ENCODE results near the gene TTC38.

TTC38 gene

GRCh38 chr22:46267431-46268279 lies at the start of gene TTC38:
Gene TTC38 (plus strand): TSS chr22:46268008. CDS start chr22:46268040, 32 bp downstream.
- DNase-seq: peak in 1 of 2 experiments; percentile 27

DNA sequence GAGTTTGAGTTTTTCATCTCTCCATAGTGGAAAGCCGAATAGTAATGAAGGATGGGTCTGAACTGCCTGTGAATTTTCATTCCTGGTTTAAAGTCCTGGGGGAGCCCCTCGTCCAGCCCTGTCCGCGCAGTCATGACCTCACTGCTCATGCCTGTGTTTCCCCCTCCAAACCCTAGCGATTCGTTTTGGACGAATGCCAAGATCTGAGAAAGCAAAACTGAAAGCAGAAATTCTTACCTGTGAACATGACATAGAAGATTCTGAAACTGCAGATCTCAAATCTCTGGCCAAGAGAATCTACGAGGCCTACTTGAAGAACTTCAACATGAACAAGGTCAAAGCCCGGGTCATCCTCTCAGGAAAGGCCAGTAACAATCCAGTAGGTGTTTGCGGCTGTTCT lies 48.2 kb upstream of the TTC38 start:
- no peak for DNase-seq

DNA sequence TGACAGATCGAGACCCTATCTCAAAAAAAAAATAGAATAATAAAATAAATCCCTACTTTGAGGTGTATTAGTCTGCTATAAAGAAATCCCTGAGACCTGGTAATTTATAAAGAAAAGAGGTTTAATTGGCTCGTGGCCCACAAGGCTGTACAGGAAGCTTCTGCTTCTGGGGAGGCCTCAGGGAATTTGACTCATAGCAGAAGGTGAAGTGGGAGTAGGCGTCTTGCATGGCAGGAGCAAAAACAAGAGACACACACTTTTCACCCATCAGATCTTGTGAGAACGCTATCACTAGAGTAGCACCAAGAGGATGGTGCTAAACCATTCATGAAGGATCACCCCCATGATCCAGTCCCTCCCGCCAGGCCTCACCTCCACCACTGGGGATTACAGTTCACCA lies 46.9 kb upstream of the TTC38 start:
- DNase-seq: no peak

DNA sequence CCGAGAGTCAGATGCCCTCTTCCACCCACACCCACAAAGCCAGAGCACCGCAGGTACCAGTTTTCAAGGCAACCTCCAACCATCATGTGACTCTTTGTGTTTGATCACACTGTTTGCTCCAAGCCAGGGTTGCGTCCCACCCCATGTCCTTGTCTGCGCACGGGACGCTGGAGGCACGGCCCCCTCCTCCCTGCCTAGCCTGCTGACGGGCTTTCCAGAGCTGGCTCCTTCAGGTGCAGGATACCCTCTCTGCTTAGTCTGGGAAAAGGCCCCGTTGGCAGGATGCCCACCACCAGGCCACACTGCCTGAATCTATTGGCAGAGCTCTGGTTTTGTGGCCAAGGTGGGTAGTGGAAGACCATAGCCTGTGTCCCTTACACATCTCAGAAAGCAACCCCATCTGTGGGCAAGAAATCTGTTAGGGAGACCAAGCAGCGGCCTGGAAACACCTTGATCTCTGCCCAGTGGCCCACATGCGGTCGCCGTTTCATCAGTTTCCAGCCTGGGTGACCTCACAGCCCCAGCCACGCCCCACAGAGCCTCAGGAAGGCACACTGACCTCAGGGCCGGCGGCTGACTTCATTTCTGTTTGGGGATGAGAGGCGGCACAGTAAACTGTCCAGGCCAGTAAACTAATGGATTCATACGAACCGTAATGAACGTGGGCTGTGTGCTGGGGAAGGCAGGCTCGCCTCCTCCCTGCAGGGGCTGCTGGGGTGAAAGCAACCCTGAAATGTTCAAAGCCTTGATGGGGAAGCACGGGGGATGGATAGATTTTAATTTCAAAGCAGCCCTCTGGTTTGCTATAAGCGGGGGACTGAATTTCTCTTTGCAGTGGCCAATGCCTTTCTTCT lies 43.5 kb upstream of the TTC38 start:
- DNase-seq: no peak

- DNase-seq: no peak
Measured at GRCh38 chr22:46224898-46225290, 42.9 kb upstream of the TTC38 start.

DNA sequence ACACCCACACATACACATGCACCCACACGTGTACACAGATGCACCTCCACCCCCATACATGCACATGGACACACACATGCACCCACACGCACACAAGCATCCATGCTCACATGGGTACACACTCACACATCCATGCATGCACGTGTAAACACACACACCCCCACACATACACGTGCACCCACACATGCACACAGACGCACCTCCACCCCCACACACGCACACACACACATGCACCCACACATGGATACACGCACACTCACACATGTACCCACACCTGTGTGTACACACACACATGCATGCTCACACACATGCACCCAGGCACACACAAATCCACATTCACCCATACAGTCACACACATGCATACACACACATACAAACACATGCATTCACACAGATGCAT lies 42.2 kb upstream of the TTC38 start:
- no peak for DNase-seq

- no peak for DNase-seq
Measured at GRCh38 chr22:46226577-46226976, 41.2 kb upstream of the TTC38 start.

DNA sequence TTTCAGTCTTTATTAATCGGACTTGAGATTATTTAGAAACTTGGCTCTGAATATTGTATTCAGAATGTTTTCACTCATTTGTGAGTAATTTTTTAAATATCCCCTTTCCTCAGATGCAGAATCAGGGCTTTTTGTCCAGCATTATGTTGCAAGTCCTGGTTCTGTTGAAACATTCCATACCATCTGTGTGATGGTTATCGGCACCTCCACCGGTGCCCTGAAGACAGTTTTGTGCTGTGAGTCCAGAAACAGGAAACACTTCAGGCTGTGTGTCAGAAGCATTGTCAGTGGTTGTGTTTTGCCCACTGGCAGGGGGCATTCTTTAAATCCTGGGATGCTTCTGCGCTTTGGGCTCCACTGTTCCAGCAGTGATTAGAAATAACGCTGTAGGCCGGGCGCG lies 38.1 kb upstream of the TTC38 start:
- DNase-seq: no peak

GRCh38 chr22:46230262-46230901 lies 37.4 kb upstream of the TTC38 start:
- DNase-seq: no peak

- peak in 1 of 2 experiments; percentile 19 for DNase-seq
Measured at GRCh38 chr22:46233231-46233630, 34.6 kb upstream of the TTC38 start.

- DNase-seq: no peak
Measured at GRCh38 chr22:46234969-46235368, 32.8 kb upstream of the TTC38 start.

- DNase-seq: no peak
Measured at GRCh38 chr22:46237453-46238124, 30.2 kb upstream of the TTC38 start.

GRCh38 chr22:46238541-46238940 lies 29.3 kb upstream of the TTC38 start:
- no peak for DNase-seq

GRCh38 chr22:46239261-46240048 lies 28.4 kb upstream of the TTC38 start:
- no peak for DNase-seq

DNA sequence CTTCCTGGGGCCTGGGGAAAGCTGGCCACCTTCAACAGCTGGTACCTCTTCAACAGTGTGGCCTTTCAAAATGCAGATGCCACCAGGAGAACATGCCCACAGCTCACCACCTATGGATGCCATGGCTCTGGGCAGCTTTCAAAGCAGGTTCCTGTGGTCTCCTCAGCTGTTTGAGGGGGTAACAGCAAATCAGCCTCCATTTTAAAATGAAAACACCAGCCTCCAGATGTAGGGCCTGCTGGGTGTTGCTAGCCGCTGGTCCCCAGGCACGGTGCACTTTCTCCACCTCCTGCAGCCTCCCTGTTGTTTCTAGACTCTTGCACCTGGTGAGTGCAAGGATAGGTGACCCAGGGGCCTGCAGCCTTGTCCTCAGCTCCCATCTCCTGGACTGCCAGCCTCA lies 27.7 kb upstream of the TTC38 start:
- no peak for DNase-seq

GRCh38 chr22:46240506-46240905 lies 27.3 kb upstream of the TTC38 start:
- DNase-seq: no peak

DNA sequence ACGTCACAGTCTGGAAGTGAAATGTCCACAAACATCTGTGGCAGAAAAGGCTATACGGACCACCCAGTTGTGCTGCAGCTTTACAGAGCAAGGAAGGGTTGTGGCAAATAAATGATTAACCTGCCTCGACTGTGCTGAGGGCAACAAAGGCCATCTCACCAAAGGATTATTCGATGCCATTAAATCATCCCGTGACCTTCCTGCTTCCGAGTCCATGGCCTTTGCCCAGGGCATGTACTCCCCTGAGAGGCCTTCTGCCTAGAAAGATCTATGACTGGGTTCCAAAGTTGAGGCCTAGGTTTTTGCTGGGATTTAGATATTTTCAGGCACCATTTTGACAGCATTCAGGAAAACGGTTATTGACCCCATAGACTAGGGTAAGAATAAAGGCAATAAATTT lies 26.9 kb upstream of the TTC38 start:
- no peak for DNase-seq

GRCh38 chr22:46241396-46242007 lies 26.3 kb upstream of the TTC38 start:
- no peak for DNase-seq

DNA sequence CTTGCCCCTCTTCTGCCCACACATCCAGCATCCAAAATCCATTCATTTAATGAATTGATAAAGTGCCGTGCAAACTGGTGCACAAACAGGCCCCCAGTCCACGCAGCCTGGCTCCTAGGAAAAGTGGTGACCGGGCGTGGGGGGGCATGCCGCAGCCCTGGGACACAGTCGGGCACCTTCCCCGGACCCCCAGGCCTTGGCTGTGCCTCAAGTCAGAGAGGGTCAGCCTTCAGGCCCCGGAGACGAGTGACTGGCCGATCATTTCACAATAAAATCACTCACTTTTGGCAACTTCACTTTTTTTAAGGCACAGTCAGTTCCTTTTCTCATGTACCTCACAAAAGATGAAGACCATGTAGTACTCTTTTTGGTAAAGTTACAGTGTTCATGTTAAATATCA lies 25.7 kb upstream of the TTC38 start:
- DNase-seq: no peak

GRCh38 chr22:46244771-46245170 lies 23.0 kb upstream of the TTC38 start:
- no peak for DNase-seq

DNA sequence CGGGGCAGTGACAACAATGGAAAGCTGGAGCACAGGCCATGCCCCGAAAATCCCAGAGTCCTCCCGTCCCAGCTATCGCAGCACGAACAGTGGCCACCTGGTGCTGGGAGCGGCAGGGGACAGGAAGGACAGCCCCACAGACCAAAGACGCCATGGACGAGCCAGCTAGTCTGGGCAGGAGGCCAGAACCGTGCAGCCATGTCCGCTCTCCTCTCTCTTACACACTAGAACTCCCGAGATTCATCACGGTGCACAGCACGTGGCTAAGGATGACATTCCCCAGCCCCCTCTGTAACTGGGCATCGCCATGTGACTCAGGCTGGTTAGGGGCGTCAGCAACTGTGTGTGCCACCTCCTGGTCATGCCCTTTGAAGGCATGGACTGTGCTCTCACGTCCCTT lies 22.3 kb upstream of the TTC38 start:
- no peak for DNase-seq

DNA sequence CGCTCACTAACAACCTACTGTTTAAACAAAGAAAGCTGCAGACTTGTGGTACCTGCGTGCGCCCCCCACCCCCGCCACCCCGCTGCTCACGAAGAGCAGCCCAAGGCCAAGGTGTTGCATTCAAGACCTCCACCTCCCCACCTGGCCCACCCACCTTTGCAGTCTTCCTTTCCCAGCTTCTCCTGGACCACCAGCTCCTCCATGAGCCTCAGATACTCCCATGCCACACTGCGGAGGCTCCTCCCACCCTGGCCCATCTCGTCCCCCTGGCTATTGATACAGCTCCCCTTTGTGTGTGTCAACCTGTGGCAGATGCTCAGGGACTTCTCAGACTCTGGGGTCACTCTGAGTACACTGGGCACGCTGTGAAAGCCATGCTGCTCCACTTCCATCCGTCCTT lies 21.6 kb upstream of the TTC38 start:
- no peak for DNase-seq
